A549 (cell line): ENCODE results near the gene CENPI.

Experiments
- ATOH8 ChIP-seq: fragments of 250-450 bp; sonication (Bioruptor Pico); IDR thresholded peaks from 2 replicates; pipeline ENCODE4 v1.5.0; 2020; ENCODE audit warnings: low read depth, mild to moderate bottlenecking, moderate library complexity
- CTCF ChIP-seq: fragments of >200 bp; sonication (Bioruptor Twin); formaldehyde crosslinking; IDR thresholded peaks from 3 replicates; pipeline ENCODE4 v1.5.1; 2016
- ESRRA ChIP-seq: fragments of 150-350 bp; IDR thresholded peaks from 2 replicates; pipeline ENCODE4 v1.6.1; 2014; ENCODE audit warnings: mild to moderate bottlenecking, low read length, borderline replicate concordance
- MYC ChIP-seq: IDR thresholded peaks from 2 replicates; pipeline ENCODE4 v1.6.1; 2012; ENCODE audit warnings: mild to moderate bottlenecking, inconsistent platforms, low read length, improper control_type of control experiment, borderline replicate concordance
- POLR2A ChIP-seq: IDR thresholded peaks from 2 replicates; pipeline ENCODE4 v1.6.1; 2012; ENCODE audit warnings: mild to moderate bottlenecking, low read length
- POLR2AphosphoS2 ChIP-seq: conservative IDR thresholded peaks from 2 replicates; pipeline ENCODE4 v1.6.1; 2012; ENCODE audit warnings: low read length, improper control_type of control experiment, inconsistent platforms

- no peak for TF ChIP-seq CTCF
- TF ChIP-seq POLR2A: no peak
- no peak for TF ChIP-seq MYC
- no peak for TF ChIP-seq ATOH8
- no peak for TF ChIP-seq POLR2AphosphoS2
- TF ChIP-seq ESRRA: no peak
These were observed 17.5 kb upstream of the CENPI start for GRCh38 chrX:101080326-101081124.
